Stimulated activated CD4-positive, alpha-beta T cell treated with anti-CD3 and anti-CD28 coated beads, Interleukin-1b, Interleukin-23, amount 100 ng/mL, for 4 hours (primary cell): Measurements from ENCODE around the gene SYTL3.
"Not testable (repeated sequence)": the region's sequence is repeated elsewhere in the genome, so short reads cannot be mapped to it uniquely, and the experiment has no call there.

ENCODE experiments used
- DNase-seq, 2 donors: peaks; one replicate each; pipeline ENCODE4 v3.0.0-alpha.2; 2020; ENCODE audit warnings: low read depth in 2 of 2

SYTL3 gene

GRCh38 chr6:158622545-158623190 is 27.2 kb upstream of the SYTL3 start:
- DNase-seq: no peak

GRCh38 chr6:158624684-158625682 is 24.9 kb upstream of the SYTL3 start:
- no peak for DNase-seq

- DNase-seq: no peak
These were observed 24.0 kb upstream of the SYTL3 start for GRCh38 chr6:158625881-158626305.

GRCh38 chr6:158626360-158627167 is 23.3 kb upstream of the SYTL3 start:
- no peak for DNase-seq

- no peak for DNase-seq
These were observed 22.5 kb upstream of the SYTL3 start for GRCh38 chr6:158627168-158627939.

- no peak for DNase-seq
These were observed 22.0 kb upstream of the SYTL3 start for GRCh38 chr6:158627940-158628211.

GRCh38 chr6:158628542-158628941 is 21.3 kb upstream of the SYTL3 start:
- DNase-seq: no peak

- no peak for DNase-seq
These were observed 20.3 kb upstream of the SYTL3 start for GRCh38 chr6:158629367-158630221.

- DNase-seq: no peak
These were observed 18.8 kb upstream of the SYTL3 start for GRCh38 chr6:158630938-158631616.

- DNase-seq: no peak
These were observed 17.9 kb upstream of the SYTL3 start for GRCh38 chr6:158631678-158632537.

- not testable (repeated sequence) for DNase-seq
These were observed 17.2 kb upstream of the SYTL3 start for GRCh38 chr6:158632538-158633119.

GRCh38 chr6:158633127-158633526 is 16.7 kb upstream of the SYTL3 start:
- no peak for DNase-seq

- no peak for DNase-seq
These were observed 15.0 kb upstream of the SYTL3 start for GRCh38 chr6:158634695-158635426.

- DNase-seq: no peak
These were observed 14.3 kb upstream of the SYTL3 start for GRCh38 chr6:158635427-158636073.

GRCh38 chr6:158636778-158637177 is 13.1 kb upstream of the SYTL3 start:
- no peak for DNase-seq

- DNase-seq: no peak
These were observed 11.5 kb upstream of the SYTL3 start for GRCh38 chr6:158638324-158638854.

- no peak for DNase-seq
These were observed 10.8 kb upstream of the SYTL3 start for GRCh38 chr6:158639056-158639455.
